Common myeloid progenitor, CD34-positive (primary cell): ENCODE data around the gene SLC8A3.

Experiments
- CTCF ChIA-PET: fragments of 350-600 bp; sonication (Branson Sonifier 250); formaldehyde crosslinking; loops from one replicate; lab custom pipeline; 2021; ENCODE audit warnings: antibody characterized with exemption; lab: Charles Lee
- POLR2A ChIA-PET: fragments of 350-600 bp; sonication (Branson Sonifier 250); formaldehyde crosslinking; loops from one replicate; lab custom pipeline; 2021; ENCODE audit warnings: antibody characterized with exemption; lab: Charles Lee
- DNase-seq, 3 donors: peaks; one replicate each; pipeline versions ENCODE4 v3.0.0 to v3.0.0-alpha.2; 2013
- H3K27ac ChIP-seq, 2 experiments: 1 replicate in 1 of 2; 2 replicates in 1 of 2; pipeline ENCODE4 v1.7.0; 2013; ENCODE audit warnings: inconsistent platforms in 2 of 2, low read length in 2 of 2, mild to moderate bottlenecking in 2 of 2, low read depth in 1 of 2, moderate library complexity in 1 of 2; ENCODE audit not compliant: severe bottlenecking in 2 of 2, insufficient read depth in 1 of 2, poor library complexity in 1 of 2
- H3K27me3 ChIP-seq, 5 experiments: replicated peaks in 2 of 5; 1 replicate in 3 of 5; 2 replicates in 2 of 5; pipeline versions ENCODE4 v1.6.1 to v1.7.0; 2013; ENCODE audit warnings: low read length in 4 of 5, mild to moderate bottlenecking in 2 of 5, moderate library complexity in 2 of 5, inconsistent platforms in 1 of 5; ENCODE audit not compliant: insufficient read depth in 5 of 5, control insufficient read depth in 4 of 5
- H3K36me3 ChIP-seq, 4 experiments: 1 replicate in 2 of 4; 2 replicates in 2 of 4; pipeline versions ENCODE4 v1.6.1 to v1.7.0; 2013; ENCODE audit warnings: low read length in 3 of 4, control low read depth in 1 of 4, mild to moderate bottlenecking in 1 of 4; ENCODE audit not compliant: control insufficient read depth in 4 of 4, insufficient read depth in 4 of 4
- H3K4me1 ChIP-seq, 4 experiments: 1 replicate in 3 of 4; 2 replicates in 1 of 4; pipeline versions ENCODE4 v1.6.1 to v1.7.1; 2013; ENCODE audit warnings: low read length in 3 of 4, mild to moderate bottlenecking in 3 of 4, control low read depth in 1 of 4, inconsistent platforms in 1 of 4, moderate library complexity in 1 of 4; ENCODE audit not compliant: control insufficient read depth in 4 of 4, insufficient read depth in 4 of 4; ENCODE audit errors: control extremely low read depth in 1 of 4
- H3K4me3 ChIP-seq, 7 experiments: 1 replicate in 4 of 7; 2 replicates in 3 of 7; pipeline versions ENCODE4 v1.5.1 to v1.7.0; 2013; ENCODE audit warnings: mild to moderate bottlenecking in 7 of 7, low read length in 6 of 7, moderate library complexity in 6 of 7, inconsistent platforms in 2 of 7, low read depth in 2 of 7, control low read depth in 1 of 7; ENCODE audit not compliant: insufficient read depth in 4 of 7, control insufficient read depth in 1 of 7; ENCODE audit errors: extremely low read depth in 1 of 7
- H3K9me3 ChIP-seq, 5 experiments: 1 replicate in 4 of 5; 2 replicates in 1 of 5; pipeline versions ENCODE4 v1.6.1 to v1.7.1; 2013; ENCODE audit warnings: low read length in 4 of 5, mild to moderate bottlenecking in 2 of 5, inconsistent platforms in 1 of 5, low read depth in 1 of 5, moderate library complexity in 1 of 5; ENCODE audit not compliant: control insufficient read depth in 4 of 5, insufficient read depth in 2 of 5; ENCODE audit errors: control extremely low read depth in 1 of 5
- WGBS: methylation state at CpG from one replicate; pipeline ENCODE4 v1.1.5; 2013; ENCODE audit not compliant: insufficient coverage; 5-methylcytosine and 5-hydroxymethylcytosine counted together

The SLC8A3 gene

DNA sequence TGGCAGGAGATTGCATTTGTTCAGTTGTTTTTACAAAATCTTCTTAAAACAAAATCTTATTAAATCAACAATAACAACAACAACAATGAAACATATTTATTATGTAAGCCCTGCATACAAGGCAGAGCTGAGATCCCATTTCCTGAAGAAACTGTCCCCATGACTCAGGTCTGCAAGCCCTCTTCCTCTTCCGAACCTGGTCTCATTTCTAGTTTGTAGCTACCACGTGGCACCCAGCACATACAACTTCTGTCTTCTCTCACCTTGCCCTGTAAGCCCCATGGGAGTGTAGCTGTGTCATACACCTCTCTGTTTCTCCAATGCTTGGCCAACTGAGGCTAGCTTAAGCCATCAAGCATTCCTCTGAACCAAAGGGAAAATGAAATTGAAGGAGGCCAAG, 106.4 kb downstream of the SLC8A3 start:
- WGBS = 0% methylated on average over 1 of the region's 2 CpGs
- H3K4me3 ChIP-seq = no peak overlapping the region

DNA sequence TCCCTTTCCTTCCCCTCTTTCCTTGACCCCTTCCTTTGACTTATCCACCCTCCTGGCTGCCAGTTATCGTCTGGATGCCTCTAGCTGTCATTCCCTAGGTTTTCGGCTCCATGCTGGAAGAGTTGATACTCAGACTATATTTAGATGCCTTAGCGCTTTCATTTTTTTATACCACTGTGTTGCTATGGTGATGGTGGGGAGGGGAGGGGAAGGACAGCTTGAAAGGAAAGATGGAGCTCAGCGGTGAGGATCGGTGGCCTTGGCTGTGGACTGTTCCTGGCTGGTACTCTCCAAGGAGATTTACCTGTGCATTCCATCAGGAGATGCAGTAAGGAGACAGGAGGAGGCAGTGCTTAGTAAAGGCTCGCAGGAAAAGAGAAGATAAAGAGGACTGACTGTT, 108.7 kb downstream of the SLC8A3 start:
- ChIA-PET CTCF (interaction anchor here (1.7 kb wide), 1 partner anchor 12 kb away, joined by 6 read pairs; no protein-coding TSS in a partner anchor), POLR2A (no interaction called here)
- H3K4me3 ChIP-seq = no peak overlapping the region
- no peaks in the 10 kb centered on the region for H3K36me3 ChIP-seq
- no peaks in the 10 kb centered on the region for H3K9me3 ChIP-seq
- H3K27me3 ChIP-seq = no peaks in the 10 kb centered on the region
- DNase-seq = no peak
- H3K4me1 ChIP-seq = peaks cover 0 to 8% (median 2%) of the 10 kb centered on the region in 4 experiments
- WGBS = 95% methylated on average over 4 of the region's 6 CpGs
- H3K27ac ChIP-seq = no peak overlapping the region

More for the DNA sequence above, 106.4 kb downstream of the SLC8A3 start:
- CTCF ChIA-PET = interaction anchor here (0.7 to 6.4 kb wide), 2 partner anchors 9 to 10 kb away, joined by 4 to 30 read pairs; no protein-coding TSS in a partner anchor
- peak in 2 of 3 donors; percentile 35 to 51 for DNase-seq
- H3K36me3 ChIP-seq = no peaks in the 10 kb centered on the region
- H3K4me1 ChIP-seq = peaks cover 0 to 8% (median 2%) of the 10 kb centered on the region in 4 experiments
- no peaks in the 10 kb centered on the region for H3K27me3 ChIP-seq
- POLR2A ChIA-PET = no interaction called here
- H3K9me3 ChIP-seq = no peaks in the 10 kb centered on the region
- H3K27ac ChIP-seq = no peak overlapping the region

DNA sequence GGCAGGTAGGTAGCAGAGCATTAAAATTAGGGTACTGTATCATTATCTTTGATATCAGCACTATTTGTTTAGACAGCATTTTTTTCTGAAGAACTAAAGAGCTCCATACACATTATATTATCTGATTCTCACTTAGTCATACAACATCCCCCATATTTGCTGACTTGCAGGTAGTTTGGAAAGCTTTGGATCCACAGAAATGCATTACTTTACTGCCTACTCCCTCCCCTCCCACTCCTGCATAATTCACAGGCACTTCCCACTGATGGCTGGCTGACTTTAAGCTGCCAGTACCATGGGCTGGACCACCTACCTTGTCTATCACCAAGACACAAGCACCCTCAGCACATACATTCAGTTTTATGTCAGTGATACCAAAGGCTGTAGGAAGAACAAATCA, 110.4 kb downstream of the SLC8A3 start:
- Histone ChIP-seq H3K36me3 (no peaks in the 10 kb centered on the region), H3K4me3 (no peak overlapping the region), H3K9me3 (no peaks in the 10 kb centered on the region), H3K4me1 (peaks cover 0 to 8% (median 2%) of the 10 kb centered on the region in 4 experiments), H3K27ac (no peak overlapping the region), H3K27me3 (no peaks in the 10 kb centered on the region)
- no peak for DNase-seq
- POLR2A ChIA-PET = no interaction called here
- CTCF ChIA-PET = interaction anchor here (0.8 to 1.6 kb wide), 3 partner anchors 9 to 239 kb away, joined by 3 read pairs; no protein-coding TSS in a partner anchor

DNA sequence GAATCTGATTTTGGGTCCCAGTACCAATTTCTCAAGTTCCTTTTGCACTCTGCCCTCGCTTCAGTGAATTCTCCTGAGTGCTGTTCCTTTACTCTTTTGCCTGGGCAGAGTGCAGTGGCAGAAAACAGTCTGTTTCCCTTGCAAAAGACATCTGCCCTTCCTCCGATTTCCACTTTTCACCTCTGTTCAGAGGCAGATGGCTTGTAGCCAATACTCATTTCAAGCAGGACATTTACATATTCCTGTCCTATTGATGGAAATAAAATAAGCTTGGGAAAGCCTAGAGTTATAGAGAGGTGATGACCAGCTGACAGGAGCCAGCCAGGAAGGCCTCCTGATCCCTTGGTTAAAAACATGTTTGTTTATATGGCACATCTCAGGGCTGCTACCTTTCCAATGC, 111.0 kb downstream of the SLC8A3 start:
- CTCF ChIA-PET = interaction anchor here (0.8 to 1.7 kb wide), 3 partner anchors 10 to 240 kb away, joined by 3 to 6 read pairs (median 3); no protein-coding TSS in a partner anchor
- POLR2A ChIA-PET = no interaction called here
- 92% methylated on average over 2 of the region's 2 CpGs for WGBS

DNA sequence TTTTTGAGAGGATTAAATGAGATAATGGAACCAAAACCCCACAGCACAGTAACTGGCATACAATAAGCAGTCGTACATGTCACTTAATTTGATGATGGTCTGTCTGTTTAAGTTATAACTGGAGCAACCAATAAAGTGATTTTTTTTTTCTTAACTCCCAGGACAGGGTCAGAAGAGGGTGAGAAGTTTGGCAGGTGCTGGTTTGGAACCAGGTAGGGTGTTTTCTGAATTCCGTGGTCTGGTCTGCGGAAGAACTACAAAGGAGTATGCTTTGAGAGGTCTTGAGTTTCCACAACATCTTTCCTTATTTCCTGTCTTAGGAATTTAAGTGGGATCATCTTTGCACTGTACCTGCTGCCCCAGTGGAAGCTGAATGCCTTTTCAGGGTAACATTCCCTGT, 111.7 kb downstream of the SLC8A3 start:
- Histone ChIP-seq H3K4me3 (no peak overlapping the region), H3K36me3 (no peaks in the 10 kb centered on the region), H3K9me3 (no peaks in the 10 kb centered on the region), H3K27ac (no peak overlapping the region), H3K27me3 (no peaks in the 10 kb centered on the region), H3K4me1 (no peaks in the 10 kb centered on the region)
- no peak for DNase-seq
- POLR2A ChIA-PET = no interaction called here
- WGBS = 100% methylated on average over 1 of the region's 3 CpGs
- CTCF ChIA-PET = interaction anchor here (1.7 kb wide), 1 partner anchor 10 kb away, joined by 6 read pairs; no protein-coding TSS in a partner anchor

More for the DNA sequence above, 111.0 kb downstream of the SLC8A3 start:
- H3K4me3 ChIP-seq = no peak overlapping the region
- H3K36me3 ChIP-seq = no peaks in the 10 kb centered on the region
- H3K4me1 ChIP-seq = peaks cover 0 to 7% (median 2%) of the 10 kb centered on the region in 4 experiments
- no peaks in the 10 kb centered on the region for H3K9me3 ChIP-seq
- no peaks in the 10 kb centered on the region for H3K27me3 ChIP-seq
- DNase-seq = no peak
- no peak overlapping the region for H3K27ac ChIP-seq

DNA sequence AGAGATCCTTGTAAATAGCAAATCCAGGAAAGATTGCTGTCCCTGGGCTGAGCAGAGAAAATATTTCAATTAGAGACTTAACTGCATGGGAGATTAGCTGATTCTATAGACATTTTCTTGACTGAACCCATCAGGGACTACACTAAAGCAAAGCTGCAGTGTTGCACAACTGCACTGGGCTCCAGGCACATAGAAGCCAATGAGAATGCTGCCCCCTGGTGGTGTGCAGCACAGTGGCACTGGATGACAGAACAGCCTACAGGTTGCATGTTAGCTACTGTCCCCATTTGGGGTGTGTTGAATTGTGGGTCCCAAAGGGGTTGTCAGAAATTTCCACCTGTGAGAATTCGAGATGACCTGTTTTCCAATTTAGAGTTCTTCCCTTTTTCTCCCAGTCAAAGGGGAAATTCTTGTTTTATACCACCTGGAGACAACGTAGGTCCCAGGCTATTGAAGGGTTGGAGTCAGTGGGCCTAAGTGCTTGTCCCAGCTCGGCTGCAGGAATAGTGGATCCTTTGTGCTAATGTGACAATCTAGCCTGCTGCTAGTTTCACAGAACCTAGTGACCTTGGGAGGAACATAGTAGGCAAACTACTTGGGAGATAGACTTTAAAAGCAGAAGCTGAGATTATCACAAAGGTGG, 114.7 kb downstream of the SLC8A3 start:
- peak; percentile 46 to 74 (median 73) for DNase-seq
- ChIA-PET POLR2A (no interaction called here), CTCF (interaction anchor here (0.6 to 3.3 kb wide), 6 partner anchors 11 to 256 kb away, joined by 3 to 30 read pairs (median 4); no protein-coding TSS in a partner anchor)
- Histone ChIP-seq H3K4me3 (no peak overlapping the region), H3K4me1 (no peaks in the 10 kb centered on the region), H3K27me3 (no peaks in the 10 kb centered on the region), H3K9me3 (no peaks in the 10 kb centered on the region), H3K27ac (no peak overlapping the region), H3K36me3 (no peaks in the 10 kb centered on the region)
- 88% methylated on average over 3 of the region's 3 CpGs for WGBS

GRCh38 chr14:70069186-70069585, 119.6 kb downstream of the SLC8A3 start:
- Histone ChIP-seq H3K27ac (no peak overlapping the region), H3K9me3 (no peaks in the 10 kb centered on the region), H3K27me3 (no peaks in the 10 kb centered on the region), H3K4me3 (no peak overlapping the region), H3K4me1 (no peaks in the 10 kb centered on the region), H3K36me3 (no peaks in the 10 kb centered on the region)
- ChIA-PET POLR2A (no interaction called here), CTCF (interaction anchor here (0.7 to 0.9 kb wide), 2 partner anchors 18 to 22 kb away, joined by 3 read pairs; no protein-coding TSS in a partner anchor)
- DNase-seq = no peak
- 98% methylated on average over 4 of the region's 5 CpGs for WGBS
